Muscle layer of colon (tissue), 2 donors: ENCODE results near the gene PHKA2.

Experiments used
- H3K27ac ChIP-seq: one replicate; pipeline ENCODE4 v1.7.0; 2013; ENCODE audit warnings: low read depth, mild to moderate bottlenecking, low read length, moderate library complexity
- H3K27me3 ChIP-seq, 2 donors: one replicate each; pipeline ENCODE4 v1.7.0; 2013; ENCODE audit warnings: low read length in 2 of 2, mild to moderate bottlenecking in 2 of 2; ENCODE audit not compliant: insufficient read depth in 2 of 2, control insufficient read depth in 1 of 2
- H3K36me3 ChIP-seq: one replicate; pipeline ENCODE4 v1.7.0; 2013; ENCODE audit warnings: mild to moderate bottlenecking, low read length; ENCODE audit not compliant: insufficient read depth
- H3K4me1 ChIP-seq: one replicate; pipeline ENCODE4 v1.7.0; 2013; ENCODE audit warnings: mild to moderate bottlenecking, low read length; ENCODE audit not compliant: insufficient read depth
- H3K4me3 ChIP-seq, 2 donors: one replicate each; pipeline ENCODE4 v1.7.0; 2013; ENCODE audit warnings: low read length in 2 of 2, low read depth in 1 of 2, mild to moderate bottlenecking in 1 of 2, moderate library complexity in 1 of 2
- H3K9ac ChIP-seq: one replicate; pipeline ENCODE4 v1.7.0; 2013; ENCODE audit warnings: low read length
- H3K9me3 ChIP-seq: one replicate; pipeline ENCODE4 v1.7.0; 2013; ENCODE audit warnings: mild to moderate bottlenecking, low read length
- donor health status: abdominal sarcoma.
- donor health status: Adenocarcinoma of cecum.

Gene PHKA2

DNA sequence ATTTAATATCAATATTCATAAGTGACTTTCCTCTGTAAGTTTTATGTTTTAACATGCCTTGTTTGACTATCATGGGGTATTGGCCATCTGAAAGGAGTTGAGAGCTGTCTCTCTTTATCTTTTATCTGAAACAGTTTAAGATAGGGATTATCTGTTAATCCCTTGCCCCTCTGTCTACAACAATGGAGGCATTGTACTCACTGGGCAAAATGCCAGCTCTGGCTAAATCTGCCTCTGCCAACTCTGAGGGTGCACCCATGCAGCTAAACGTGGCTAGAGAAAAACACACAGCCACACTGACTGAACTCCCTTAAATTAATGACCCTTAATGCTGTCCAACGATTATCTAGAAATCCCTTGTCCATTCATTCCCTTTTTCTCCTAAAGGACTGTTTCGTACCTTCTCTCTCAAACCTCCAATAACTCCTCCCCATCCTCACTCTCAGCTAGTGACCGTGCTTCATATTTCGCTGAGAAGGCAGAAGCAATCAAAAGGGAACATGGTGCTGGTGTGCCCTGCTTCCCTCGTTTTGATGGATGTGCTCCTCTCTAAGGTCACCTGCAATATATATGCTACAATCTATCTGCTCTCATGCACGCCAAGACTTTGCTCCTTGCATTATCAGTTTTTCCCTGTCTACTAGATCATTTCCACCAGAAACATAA, 10.3 kb downstream of the PHKA2 start:
- no peaks in the 10 kb centered on the region for H3K36me3 ChIP-seq
- no peak overlapping the region for H3K9ac ChIP-seq
- no peaks in the 10 kb centered on the region for H3K27me3 ChIP-seq
- no peaks in the 10 kb centered on the region for H3K9me3 ChIP-seq
- no peak overlapping the region for H3K27ac ChIP-seq
- no peak overlapping the region for H3K4me3 ChIP-seq
- no peaks in the 10 kb centered on the region for H3K4me1 ChIP-seq

DNA sequence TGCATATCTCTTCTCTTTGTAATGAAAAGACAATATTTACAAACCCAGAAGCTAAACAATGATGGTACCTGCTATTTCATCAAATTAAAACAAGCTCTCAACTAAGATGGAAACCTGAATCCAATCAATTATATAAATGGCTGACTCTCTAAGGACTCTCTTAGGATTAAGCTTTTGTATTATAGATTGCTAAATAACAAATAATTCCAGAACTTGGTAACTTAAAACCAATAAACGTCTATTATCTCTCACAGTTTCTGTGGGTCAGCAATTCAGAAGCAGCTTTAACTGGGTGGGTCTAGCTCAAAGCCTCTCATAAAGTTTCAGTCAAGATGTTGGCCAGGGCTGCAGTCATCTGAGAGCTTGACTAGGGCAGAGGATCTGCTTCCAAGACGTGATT, 12.4 kb downstream of the PHKA2 start:
- H3K36me3 ChIP-seq, result no peaks in the 10 kb centered on the region
- no peaks in the 10 kb centered on the region for H3K27me3 ChIP-seq
- no peak overlapping the region for H3K4me3 ChIP-seq
- no peaks in the 10 kb centered on the region for H3K9me3 ChIP-seq
- no peak overlapping the region for H3K9ac ChIP-seq
- H3K27ac ChIP-seq, result no peak overlapping the region
- H3K4me1 ChIP-seq, result no peaks in the 10 kb centered on the region

GRCh38 chrX:18970465-18970864, 13.4 kb downstream of the PHKA2 start:
- Histone ChIP-seq H3K27ac (no peak overlapping the region), H3K9ac (no peak overlapping the region), H3K36me3 (no peaks in the 10 kb centered on the region), H3K4me1 (no peaks in the 10 kb centered on the region), H3K27me3 (no peaks in the 10 kb centered on the region), H3K4me3 (no peak overlapping the region), H3K9me3 (no peaks in the 10 kb centered on the region)

- Histone ChIP-seq H3K36me3 (no peaks in the 10 kb centered on the region), H3K9ac (no peak overlapping the region), H3K9me3 (no peaks in the 10 kb centered on the region), H3K27me3 (no peaks in the 10 kb centered on the region), H3K4me1 (no peaks in the 10 kb centered on the region), H3K27ac (no peak overlapping the region), H3K4me3 (no peak overlapping the region)
Observed at GRCh38 chrX:18966624-18967023, 17.3 kb downstream of the PHKA2 start.

GRCh38 chrX:18964901-18965300, 19.0 kb downstream of the PHKA2 start:
- Histone ChIP-seq H3K27ac (no peak overlapping the region), H3K27me3 (no peaks in the 10 kb centered on the region), H3K9me3 (no peaks in the 10 kb centered on the region), H3K36me3 (no peaks in the 10 kb centered on the region), H3K9ac (no peak overlapping the region), H3K4me1 (no peaks in the 10 kb centered on the region), H3K4me3 (no peak overlapping the region)

DNA sequence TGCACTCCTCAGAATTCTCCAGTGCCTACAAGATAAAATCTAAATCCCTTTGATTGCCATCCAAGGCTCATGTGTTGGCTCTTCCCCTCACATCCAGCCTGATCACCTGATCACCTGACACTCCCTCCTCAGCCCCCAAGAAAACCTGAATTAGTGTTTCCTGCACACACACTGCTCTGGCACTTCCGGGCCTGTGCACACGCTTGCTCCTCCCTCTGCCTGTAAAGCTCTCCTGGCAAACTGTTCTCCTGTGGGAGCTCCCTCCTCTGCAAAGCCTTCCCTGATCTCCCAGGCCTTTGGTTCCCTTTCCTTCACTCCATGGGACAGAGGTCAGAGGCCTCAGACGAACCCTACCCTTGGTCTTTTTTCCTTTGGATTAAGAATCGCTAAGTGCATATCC, 19.9 kb downstream of the PHKA2 start:
- Histone ChIP-seq H3K9ac (no peak overlapping the region), H3K27ac (no peak overlapping the region), H3K27me3 (no peaks in the 10 kb centered on the region), H3K36me3 (no peaks in the 10 kb centered on the region), H3K4me3 (no peak overlapping the region), H3K9me3 (no peaks in the 10 kb centered on the region), H3K4me1 (no peaks in the 10 kb centered on the region)

GRCh38 chrX:18962329-18962728, 21.6 kb downstream of the PHKA2 start:
- no peaks in the 10 kb centered on the region for H3K9me3 ChIP-seq
- H3K27ac ChIP-seq, result no peak overlapping the region
- no peaks in the 10 kb centered on the region for H3K27me3 ChIP-seq
- H3K4me3 ChIP-seq, result no peak overlapping the region
- no peaks in the 10 kb centered on the region for H3K36me3 ChIP-seq
- no peaks in the 10 kb centered on the region for H3K4me1 ChIP-seq
- H3K9ac ChIP-seq, result no peak overlapping the region

DNA sequence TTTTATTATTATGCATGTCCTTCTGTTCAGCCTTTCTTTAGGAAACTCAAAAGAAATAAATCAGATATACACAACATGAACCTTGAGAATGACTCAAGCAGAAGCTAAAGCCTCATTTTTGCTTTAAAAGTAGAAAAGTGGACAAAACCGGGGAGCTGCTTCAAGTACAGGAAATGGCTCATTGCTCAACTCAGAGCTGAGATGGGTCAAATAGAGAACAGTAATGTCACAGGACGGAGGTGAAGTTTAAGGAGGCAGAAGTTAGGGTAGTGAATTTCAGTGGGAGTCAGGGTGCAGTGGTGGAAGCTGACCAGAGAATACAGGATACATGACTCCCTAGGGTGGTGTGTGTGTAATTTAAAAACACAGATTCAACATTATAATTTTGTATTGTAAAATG, 22.2 kb downstream of the PHKA2 start:
- Histone ChIP-seq H3K9me3 (no peaks in the 10 kb centered on the region), H3K36me3 (no peaks in the 10 kb centered on the region), H3K27me3 (no peaks in the 10 kb centered on the region), H3K4me1 (no peaks in the 10 kb centered on the region), H3K9ac (no peak overlapping the region), H3K27ac (no peak overlapping the region), H3K4me3 (no peak overlapping the region)

DNA sequence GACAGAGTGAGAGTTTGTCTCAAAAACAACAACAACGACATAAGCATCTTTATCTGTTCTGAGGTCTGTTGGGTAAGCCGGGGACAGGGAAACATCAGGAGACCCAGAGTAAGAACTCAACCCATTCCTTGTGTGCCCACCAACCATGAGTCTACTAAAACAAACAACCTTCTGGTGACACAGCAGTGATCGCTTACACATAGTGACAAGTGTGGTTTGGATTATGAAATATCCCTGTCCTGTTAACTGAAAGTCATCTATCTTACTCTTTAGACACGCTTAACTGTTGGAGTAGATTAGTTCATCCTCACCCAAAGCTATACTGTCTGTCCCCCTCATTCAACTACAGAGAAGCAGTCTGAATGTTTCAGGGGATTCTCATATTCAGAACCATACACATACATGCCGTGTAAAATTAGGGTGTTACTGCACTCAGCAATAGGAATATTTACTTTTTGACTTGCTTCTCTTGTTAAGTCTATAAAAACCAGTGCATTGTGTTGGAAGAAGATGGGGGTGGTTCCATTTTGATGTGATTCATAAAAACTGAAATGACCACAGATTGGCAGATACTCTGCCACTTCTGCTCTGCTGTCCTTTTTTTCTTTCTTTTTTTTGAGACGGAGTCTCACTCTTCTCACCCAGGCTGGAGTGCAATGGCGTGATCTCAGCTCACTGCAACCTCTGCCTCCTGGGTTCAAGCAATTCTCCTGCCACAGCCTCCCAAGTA, 27.4 kb downstream of the PHKA2 start:
- no peaks in the 10 kb centered on the region for H3K4me1 ChIP-seq
- H3K4me3 ChIP-seq, result no peak overlapping the region
- no peak overlapping the region for H3K27ac ChIP-seq
- H3K36me3 ChIP-seq, result no peaks in the 10 kb centered on the region
- H3K9ac ChIP-seq, result no peak overlapping the region
- no peaks in the 10 kb centered on the region for H3K27me3 ChIP-seq
- no peaks in the 10 kb centered on the region for H3K9me3 ChIP-seq

GRCh38 chrX:18955676-18956075, 28.2 kb downstream of the PHKA2 start:
- Histone ChIP-seq H3K27me3 (no peaks in the 10 kb centered on the region), H3K9me3 (no peaks in the 10 kb centered on the region), H3K9ac (no peak overlapping the region), H3K27ac (no peak overlapping the region), H3K4me1 (no peaks in the 10 kb centered on the region), H3K36me3 (no peaks in the 10 kb centered on the region), H3K4me3 (no peak overlapping the region)

- no peaks in the 10 kb centered on the region for H3K36me3 ChIP-seq
- H3K27me3 ChIP-seq, result no peaks in the 10 kb centered on the region
- no peaks in the 10 kb centered on the region for H3K4me1 ChIP-seq
- H3K27ac ChIP-seq, result no peak overlapping the region
- no peak overlapping the region for H3K9ac ChIP-seq
- H3K9me3 ChIP-seq, result no peaks in the 10 kb centered on the region
- no peak overlapping the region for H3K4me3 ChIP-seq
Observed at GRCh38 chrX:18951032-18951431, 32.9 kb downstream of the PHKA2 start.

GRCh38 chrX:18949944-18950301, 34.0 kb downstream of the PHKA2 start:
- no peaks in the 10 kb centered on the region for H3K4me1 ChIP-seq
- H3K9ac ChIP-seq, result no peak overlapping the region

More at GRCh38 chrX:18949944-18950301, 34.0 kb downstream of the PHKA2 start:
- Histone ChIP-seq H3K27me3 (no peaks in the 10 kb centered on the region), H3K9me3 (no peaks in the 10 kb centered on the region), H3K36me3 (no peaks in the 10 kb centered on the region), H3K27ac (no peak overlapping the region), H3K4me3 (no peak overlapping the region)
